ENCODE results near the gene CYSTM1. TPM values are rescaled to one million over a fixed set of nuclear protein-coding genes. Genes with fewer than 3 reads are reported as not detected.

The CYSTM1 gene
- 10 to 100 TPM in 1 of 2 experiments, 1 to 10 TPM in 1; 9.7 to 12.5 TPM for total RNA-seq

GRCh38 chr5:140174465-140175366 is at the start of gene CYSTM1:
TSS of gene CYSTM1 (plus strand) at chr5:140175188. CDS start at chr5:140194466, 19,278 bp downstream.

GRCh38 chr5:140125637-140126036 is 49.4 kb upstream of the CYSTM1 start, which contains the start of gene IGIP:
TSS of gene IGIP (plus strand) at chr5:140125937. CDS start at chr5:140128477, 2,540 bp downstream.

Other genes starting within 250 kb of the CYSTM1 start
- gene NRG2, start 131.9 kb upstream of the CYSTM1 start, total RNA-seq = not detected
- gene PURA, start 61.1 kb upstream of the CYSTM1 start, total RNA-seq = 10 to 100 TPM; 15.5 to 16.8 TPM
- gene IGIP, start 49.3 kb upstream of the CYSTM1 start, total RNA-seq = 1 to 10 TPM; 5.8 to 6.0 TPM
- gene PFDN1, start 127.9 kb downstream of the CYSTM1 start, total RNA-seq = 10 to 100 TPM; 59.8 to 63.4 TPM
- 10 to 100 TPM; 68.8 to 71.4 TPM for gene HBEGF, start 171.4 kb downstream of the CYSTM1 start, total RNA-seq
- gene SLC4A9, start 185.0 kb downstream of the CYSTM1 start, total RNA-seq = under 1 TPM; 0.68 to 0.72 TPM
- 100 to 1,000 TPM; 129 TPM for gene ANKHD1, start 226.6 kb downstream of the CYSTM1 start, total RNA-seq

Measured in activated naive CD4-positive, alpha-beta T cell treated with anti-CD3 and anti-CD28 coated beads, Interleukin-2, amount 10 ng/mL, durations not matched to agents 5 hours and 36 hours (primary cell).